Ishikawa (cell line): ENCODE data around the gene FERMT3.
A peak's percentile ranks its signal among the peaks of the same experiment; 100 is the strongest.

Experiments
- CEBPB ChIP-seq: IDR thresholded peaks from 2 replicates; pipeline ENCODE4 v1.6.1; 2012
- CREB1 ChIP-seq: IDR thresholded peaks from 2 replicates; pipeline ENCODE4 v1.6.1; 2012; ENCODE audit warnings: low read depth
- EGR1 ChIP-seq: IDR thresholded peaks from 2 replicates; pipeline ENCODE4 v1.6.1; 2012
- EP300 ChIP-seq: IDR thresholded peaks from 2 replicates; pipeline ENCODE4 v1.6.1; 2012; ENCODE audit warnings: borderline replicate concordance
- FOXM1 ChIP-seq: IDR thresholded peaks from 2 replicates; pipeline ENCODE4 v1.6.1; 2012; ENCODE audit warnings: low read depth, borderline replicate concordance
- NFIC ChIP-seq: IDR thresholded peaks from 2 replicates; pipeline ENCODE4 v1.6.1; 2012
- RAD21 ChIP-seq: IDR thresholded peaks from 2 replicates; pipeline ENCODE4 v1.6.1; 2012; ENCODE audit warnings: low read depth
- TAF1 ChIP-seq: IDR thresholded peaks from 2 replicates; pipeline ENCODE4 v1.6.1; 2012; ENCODE audit warnings: low read depth, mild to moderate bottlenecking
- TCF12 ChIP-seq: IDR thresholded peaks from 2 replicates; pipeline ENCODE4 v1.6.1; 2012; ENCODE audit warnings: low read depth
- TEAD4 ChIP-seq: IDR thresholded peaks from 2 replicates; pipeline ENCODE4 v1.6.1; 2012
- YY1 ChIP-seq: IDR thresholded peaks from 2 replicates; pipeline ENCODE4 v1.6.1; 2012; ENCODE audit warnings: low read depth
- ZBTB7A ChIP-seq: IDR thresholded peaks from 2 replicates; pipeline ENCODE4 v1.6.1; 2012; ENCODE audit warnings: low read depth
- TF ChIP-seq, protein P1 (sequence below): IDR thresholded peaks from 2 replicates; pipeline ENCODE4 v1.6.1; 2012
- TF ChIP-seq, protein P2 (sequence below): IDR thresholded peaks from 2 replicates; pipeline ENCODE4 v1.6.1; 2012
- TF ChIP-seq, protein P3 (sequence below): IDR thresholded peaks from 2 replicates; pipeline ENCODE4 v1.6.1; 2012; ENCODE audit warnings: low read depth, mild to moderate bottlenecking

Gene FERMT3

DNA sequence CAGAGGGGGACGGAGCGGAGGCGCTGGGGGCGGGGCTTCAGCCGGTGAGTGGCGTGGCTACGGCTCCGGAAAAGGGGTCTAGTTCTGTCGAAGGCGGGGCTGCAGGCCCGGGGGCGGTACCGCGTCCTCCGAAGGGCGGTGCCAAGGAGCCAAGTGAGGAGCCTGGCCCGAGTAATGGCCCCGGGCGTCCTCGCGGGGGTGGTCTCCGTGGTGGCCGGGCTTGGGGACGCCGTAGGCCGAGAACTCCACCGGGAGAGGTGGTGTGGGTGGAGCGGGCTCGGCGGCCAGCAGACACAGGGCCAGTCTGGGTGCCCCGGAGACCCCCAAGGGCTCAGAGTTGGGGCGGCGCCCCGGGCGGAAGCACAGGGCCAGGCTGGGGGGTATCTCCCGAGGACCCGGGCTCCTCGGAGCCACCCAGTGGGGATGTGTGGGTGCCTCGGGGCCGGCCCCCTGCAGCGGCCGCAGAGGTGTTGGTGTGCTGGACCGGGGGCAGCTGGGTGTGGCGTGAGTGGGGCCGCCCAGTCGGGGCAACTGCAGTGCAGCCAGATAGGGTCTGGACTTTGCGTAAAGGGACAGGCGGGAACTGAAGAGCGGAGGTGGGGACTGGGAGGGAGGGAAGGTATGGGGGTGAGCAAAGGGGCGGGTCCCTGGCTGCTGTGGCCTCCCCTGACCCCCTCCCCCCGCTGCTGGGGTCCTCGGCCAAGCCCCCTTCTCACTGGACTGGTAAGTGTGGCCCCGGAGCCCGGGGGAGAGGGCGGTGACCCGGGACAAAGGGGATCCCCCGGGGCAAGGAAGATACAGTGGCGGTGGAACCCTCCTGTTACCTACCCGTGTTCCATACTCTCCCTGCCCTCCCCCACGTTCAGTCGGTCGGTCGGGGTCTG, 35.2 kb downstream of the FERMT3 start:
- TF ChIP-seq EGR1 (peak; percentile 53), YY1 (peak; percentile 81), EP300 (no peak), ZBTB7A (peak; percentile 29; the same call in 1 of the 2 replicates), TAF1 (peak; percentile 65), CREB1 (no peak)

DNA sequence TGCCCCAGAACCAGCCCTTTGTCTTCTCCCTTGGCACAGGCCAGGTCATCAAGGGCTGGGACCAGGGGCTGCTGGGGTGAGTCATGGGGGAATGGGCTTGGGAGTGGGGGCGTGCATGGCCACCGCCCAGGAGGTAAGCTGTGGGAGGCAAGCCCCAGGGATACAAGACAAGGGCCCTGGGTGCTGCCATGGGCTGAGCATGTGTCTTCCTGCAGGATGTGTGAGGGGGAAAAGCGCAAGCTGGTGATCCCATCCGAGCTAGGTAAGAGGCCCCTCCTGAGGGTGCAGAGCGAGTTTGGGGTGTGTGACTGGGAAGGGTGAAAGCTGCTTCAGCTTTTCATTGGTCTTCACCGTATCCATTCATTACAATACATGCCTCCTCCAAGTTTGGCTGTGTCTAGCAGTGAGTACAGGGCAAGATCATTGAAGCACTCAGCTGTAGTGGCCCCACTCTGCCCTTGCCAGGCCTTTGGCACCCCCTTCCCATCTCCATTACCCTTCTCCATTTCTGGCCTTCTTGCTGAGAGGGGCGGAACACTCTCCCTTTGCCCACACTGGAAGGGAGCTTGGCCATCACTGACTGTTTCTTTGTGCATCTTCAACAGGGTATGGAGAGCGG, 36.8 kb downstream of the FERMT3 start:
- no peak for TF ChIP-seq NFIC
- no peak for TF ChIP-seq YY1
- no peak for TF ChIP-seq ZBTB7A

DNA sequence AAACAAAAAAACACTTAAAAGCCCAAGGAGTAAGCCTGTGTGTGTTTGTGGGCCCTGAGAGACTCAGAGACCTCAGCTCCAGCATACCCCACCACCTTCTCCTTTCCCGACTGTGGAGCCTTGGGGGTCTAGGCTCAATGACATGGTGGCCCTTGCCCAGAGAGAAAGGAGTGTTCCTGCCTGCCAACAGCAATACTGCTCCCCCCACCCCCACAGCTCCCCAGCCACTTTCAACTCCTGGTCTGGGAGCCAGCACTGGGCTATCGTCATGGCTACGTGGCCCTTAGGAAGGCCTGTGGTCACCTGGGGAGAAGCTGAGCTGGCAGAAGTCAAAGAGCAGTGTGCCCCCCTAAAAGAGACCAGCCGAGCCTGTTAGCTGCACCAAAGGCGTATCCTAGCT, 37.6 kb downstream of the FERMT3 start:
- TF ChIP-seq YY1 = no peak
- TF ChIP-seq TAF1 = no peak
- no peak for TF ChIP-seq EP300
- TF ChIP-seq TEAD4 = no peak
- no peak for TF ChIP-seq CEBPB
- TF ChIP-seq, protein P1, sequence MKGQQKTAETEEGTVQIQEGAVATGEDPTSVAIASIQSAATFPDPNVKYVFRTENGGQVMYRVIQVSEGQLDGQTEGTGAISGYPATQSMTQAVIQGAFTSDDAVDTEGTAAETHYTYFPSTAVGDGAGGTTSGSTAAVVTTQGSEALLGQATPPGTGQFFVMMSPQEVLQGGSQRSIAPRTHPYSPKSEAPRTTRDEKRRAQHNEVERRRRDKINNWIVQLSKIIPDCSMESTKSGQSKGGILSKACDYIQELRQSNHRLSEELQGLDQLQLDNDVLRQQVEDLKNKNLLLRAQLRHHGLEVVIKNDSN = no peak
- no peak for TF ChIP-seq NFIC
- TF ChIP-seq RAD21 = no peak
- TF ChIP-seq CREB1 = no peak
- TF ChIP-seq FOXM1 = no peak

DNA sequence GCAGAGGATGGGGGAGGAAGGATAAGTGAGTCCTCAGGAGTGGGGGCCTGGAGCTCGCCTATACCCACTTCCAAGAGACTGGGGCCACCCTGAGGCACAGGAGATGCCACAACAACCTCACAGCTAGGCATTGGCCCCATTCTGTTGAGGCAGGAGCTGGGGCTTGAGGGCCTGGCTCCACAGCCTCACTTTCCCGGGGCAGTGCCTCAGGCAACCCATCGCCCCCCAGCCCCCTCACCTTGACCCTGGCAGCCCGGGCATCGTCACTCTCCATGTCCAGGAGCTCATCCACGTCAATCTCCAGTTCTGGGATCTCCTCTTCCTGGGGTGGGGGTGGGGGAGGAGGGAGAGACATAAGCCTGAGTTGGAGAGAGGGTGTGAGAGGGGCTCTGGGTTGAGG, 38.4 kb downstream of the FERMT3 start:
- no peak for TF ChIP-seq RAD21
- no peak for TF ChIP-seq TAF1
- TF ChIP-seq CREB1 = no peak
- TF ChIP-seq TCF12 = no peak
- TF ChIP-seq ZBTB7A = no peak
- TF ChIP-seq TEAD4 = no peak
- no peak for TF ChIP-seq FOXM1
- TF ChIP-seq YY1 = no peak
- TF ChIP-seq, protein P1 = no peak
- TF ChIP-seq EGR1 = no peak
- TF ChIP-seq CEBPB = no peak
- TF ChIP-seq, protein P2, sequence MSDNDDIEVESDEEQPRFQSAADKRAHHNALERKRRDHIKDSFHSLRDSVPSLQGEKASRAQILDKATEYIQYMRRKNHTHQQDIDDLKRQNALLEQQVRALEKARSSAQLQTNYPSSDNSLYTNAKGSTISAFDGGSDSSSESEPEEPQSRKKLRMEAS = no peak

DNA sequence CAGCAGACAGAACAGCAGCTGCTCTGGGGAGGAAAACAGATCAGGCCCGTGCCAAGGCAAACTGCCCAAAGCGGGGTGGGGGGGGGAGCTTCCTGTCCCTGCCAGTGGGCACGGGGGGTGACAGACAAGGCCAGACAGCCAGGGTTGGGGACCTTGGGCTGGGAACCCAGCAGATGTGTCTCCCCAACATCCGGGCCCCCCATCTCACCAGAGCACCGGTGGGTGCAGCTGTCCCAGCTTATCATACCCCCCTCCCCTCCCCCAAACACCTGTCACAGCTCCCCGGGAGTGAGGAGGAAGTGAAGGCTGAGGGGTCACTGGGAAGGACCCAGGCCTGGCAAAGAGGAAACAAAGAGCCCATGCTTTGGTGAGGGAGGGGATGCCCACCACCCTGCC, 38.9 kb downstream of the FERMT3 start:
- no peak for TF ChIP-seq EGR1
- TF ChIP-seq EP300 = no peak
- TF ChIP-seq RAD21 = no peak
- TF ChIP-seq, protein P1 = no peak
- TF ChIP-seq, protein P2 = no peak
- no peak for TF ChIP-seq TAF1
- no peak for TF ChIP-seq FOXM1
- TF ChIP-seq CREB1 = no peak
- TF ChIP-seq CEBPB = no peak
- TF ChIP-seq NFIC = no peak
- TF ChIP-seq, protein P3, sequence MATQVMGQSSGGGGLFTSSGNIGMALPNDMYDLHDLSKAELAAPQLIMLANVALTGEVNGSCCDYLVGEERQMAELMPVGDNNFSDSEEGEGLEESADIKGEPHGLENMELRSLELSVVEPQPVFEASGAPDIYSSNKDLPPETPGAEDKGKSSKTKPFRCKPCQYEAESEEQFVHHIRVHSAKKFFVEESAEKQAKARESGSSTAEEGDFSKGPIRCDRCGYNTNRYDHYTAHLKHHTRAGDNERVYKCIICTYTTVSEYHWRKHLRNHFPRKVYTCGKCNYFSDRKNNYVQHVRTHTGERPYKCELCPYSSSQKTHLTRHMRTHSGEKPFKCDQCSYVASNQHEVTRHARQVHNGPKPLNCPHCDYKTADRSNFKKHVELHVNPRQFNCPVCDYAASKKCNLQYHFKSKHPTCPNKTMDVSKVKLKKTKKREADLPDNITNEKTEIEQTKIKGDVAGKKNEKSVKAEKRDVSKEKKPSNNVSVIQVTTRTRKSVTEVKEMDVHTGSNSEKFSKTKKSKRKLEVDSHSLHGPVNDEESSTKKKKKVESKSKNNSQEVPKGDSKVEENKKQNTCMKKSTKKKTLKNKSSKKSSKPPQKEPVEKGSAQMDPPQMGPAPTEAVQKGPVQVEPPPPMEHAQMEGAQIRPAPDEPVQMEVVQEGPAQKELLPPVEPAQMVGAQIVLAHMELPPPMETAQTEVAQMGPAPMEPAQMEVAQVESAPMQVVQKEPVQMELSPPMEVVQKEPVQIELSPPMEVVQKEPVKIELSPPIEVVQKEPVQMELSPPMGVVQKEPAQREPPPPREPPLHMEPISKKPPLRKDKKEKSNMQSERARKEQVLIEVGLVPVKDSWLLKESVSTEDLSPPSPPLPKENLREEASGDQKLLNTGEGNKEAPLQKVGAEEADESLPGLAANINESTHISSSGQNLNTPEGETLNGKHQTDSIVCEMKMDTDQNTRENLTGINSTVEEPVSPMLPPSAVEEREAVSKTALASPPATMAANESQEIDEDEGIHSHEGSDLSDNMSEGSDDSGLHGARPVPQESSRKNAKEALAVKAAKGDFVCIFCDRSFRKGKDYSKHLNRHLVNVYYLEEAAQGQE = no peak
- TF ChIP-seq ZBTB7A = no peak

DNA sequence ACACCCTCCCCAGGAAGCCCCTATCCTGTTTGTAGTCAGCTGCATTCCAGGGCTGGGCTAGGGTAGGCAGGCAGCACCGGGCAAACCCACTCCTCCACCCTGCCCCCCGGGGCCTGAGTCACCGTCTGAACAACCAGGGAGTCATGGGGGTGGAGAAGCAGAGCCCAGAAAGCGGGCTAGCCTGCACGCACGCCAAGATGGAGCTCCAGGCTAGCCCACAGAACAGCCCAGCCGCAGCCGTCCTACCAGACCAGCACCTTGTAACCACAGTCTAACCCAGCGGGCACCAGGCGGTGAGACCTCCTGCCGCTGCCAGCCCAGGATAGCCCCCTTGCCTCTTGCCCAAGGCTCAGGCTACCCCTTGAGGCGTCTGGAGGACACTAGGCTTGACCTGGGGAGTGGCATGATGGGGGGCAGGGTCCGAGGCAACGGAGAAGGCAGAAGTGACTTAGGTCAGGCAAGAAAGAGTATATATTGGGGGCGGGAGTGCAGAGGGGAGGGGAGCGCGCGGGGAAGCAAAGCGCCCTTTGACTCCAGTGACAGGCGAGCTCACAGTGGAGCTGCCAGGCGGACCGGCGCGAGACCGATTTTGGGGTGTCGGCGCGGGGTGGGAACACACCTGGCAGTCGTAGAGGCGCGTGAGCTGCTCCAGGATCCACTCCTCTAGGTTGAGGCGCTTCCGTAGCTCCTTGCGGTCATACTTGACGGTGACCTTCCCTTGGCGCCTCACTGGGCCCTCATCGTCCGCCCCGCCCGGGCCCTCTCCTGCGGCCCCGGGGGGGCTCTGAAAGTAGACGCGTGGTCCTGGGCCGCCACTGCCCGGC, 39.5 kb downstream of the FERMT3 start:
- peak; percentile 68; the same call in 1 of the 2 replicates for TF ChIP-seq ZBTB7A
- peak; percentile 29 for TF ChIP-seq TAF1
- peak; percentile 52; the same call in 1 of the 2 replicates for TF ChIP-seq TEAD4
- TF ChIP-seq TCF12 = no peak
- peak; percentile 33; the same call in 1 of the 2 replicates for TF ChIP-seq YY1
- TF ChIP-seq, protein P2 = no peak; the same call in 1 of the 2 replicates
